Stimulated activated CD4-positive, alpha-beta T cell treated with anti-CD3 and anti-CD28 coated beads, Interleukin-12 subunit alpha, Interleukin-12 subunit beta, amount 100 ng/mL, for 24 hours (primary cell): ENCODE data around the gene PKP2.
A peak's percentile ranks its signal among the peaks of the same experiment; 100 is the strongest.

Experiments used
- DNase-seq, 2 experiments: peaks; one replicate each; pipeline ENCODE4 v3.0.0-alpha.2; 2020; ENCODE audit warnings: low read depth in 2 of 2

Gene PKP2

DNA sequence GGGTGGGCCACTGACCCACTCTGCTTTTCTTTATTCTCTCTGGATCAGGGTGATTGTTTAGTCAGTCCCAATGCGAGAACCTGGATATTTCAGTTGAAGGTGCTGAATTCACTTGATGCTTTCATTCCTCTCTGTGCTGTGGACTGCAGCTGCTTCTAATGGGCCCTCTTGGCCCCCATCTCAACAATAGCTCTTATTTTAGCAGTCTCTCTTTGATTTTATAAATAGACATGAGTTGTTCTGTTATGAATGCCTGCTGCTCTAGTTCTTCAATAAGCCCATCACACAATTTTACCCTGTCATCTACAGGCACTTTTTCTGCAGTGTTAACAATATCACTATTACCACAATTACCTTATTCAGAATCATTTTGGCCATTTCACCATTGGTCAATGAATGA lies 86.7 kb downstream of the PKP2 start:
- DNase-seq, result no peak

DNA sequence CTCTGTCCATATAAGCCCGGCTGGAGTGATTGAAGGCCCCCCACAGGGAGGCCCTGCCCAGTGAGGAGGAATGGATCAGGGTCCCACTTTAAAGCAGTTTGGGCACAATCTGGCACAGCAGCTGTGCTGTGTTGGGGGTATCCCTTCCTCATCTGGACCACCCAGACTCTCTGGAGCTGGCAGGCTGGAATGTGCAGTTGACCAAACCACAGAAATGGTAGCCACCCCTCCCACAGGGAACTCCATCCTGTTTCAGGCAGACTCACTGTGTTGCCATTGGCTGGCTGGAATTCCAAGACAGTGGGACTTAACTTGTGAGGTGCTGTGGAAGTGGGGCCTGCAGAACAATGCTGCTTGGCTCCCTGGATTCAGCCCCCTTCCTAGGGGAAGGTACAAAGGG lies 87.4 kb downstream of the PKP2 start:
- DNase-seq, result no peak

DNA sequence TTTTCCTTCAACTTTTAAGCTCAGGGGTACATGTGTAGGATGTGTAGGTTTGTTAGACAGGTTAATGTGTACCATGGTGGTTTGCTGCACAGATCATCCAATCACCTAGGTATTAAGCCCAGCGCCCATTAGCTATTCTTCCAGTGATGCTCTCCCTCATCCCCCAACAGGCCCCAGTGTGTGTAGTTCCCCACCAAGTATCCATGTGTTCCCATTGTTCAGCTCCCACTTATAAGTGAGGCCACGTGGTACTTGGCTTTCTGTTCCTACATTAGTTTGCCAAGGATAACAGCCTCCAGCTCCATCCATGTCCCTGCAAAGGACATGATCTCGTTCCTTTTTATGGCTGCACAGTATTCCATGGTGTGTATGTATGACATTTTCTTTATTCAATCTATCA lies 92.3 kb downstream of the PKP2 start:
- DNase-seq, result no peak

DNA sequence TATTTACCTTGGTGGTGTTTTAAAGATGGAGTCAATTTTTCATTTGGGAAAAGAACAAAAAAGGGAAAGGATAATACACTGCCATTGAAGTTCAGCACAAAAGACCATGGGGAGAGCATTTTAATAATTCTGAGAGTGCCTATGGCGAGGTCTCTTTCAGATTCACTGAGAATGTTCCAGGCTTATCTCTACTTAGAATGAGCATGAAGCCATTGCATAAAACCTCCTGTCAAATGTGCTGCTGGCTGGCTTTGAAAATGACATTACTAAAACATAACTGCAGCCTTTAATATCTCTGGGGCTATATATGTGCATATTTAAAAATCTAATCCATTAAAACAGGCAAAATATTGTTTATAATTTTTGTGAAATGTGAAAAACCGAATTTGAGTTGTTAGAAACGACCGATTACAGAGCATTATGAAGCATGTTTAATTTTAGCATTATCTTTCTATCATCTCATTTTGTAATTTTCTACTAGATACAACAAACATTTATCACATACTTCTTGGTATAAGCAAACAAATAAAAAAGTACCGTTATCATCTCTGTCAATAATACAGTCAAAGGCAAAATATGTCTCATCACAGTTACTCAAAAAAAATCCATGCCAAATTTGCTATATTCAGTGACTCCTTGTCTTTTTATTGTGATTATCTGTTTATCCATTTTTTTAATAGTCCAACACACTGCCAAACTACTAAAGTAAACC lies 95.2 kb downstream of the PKP2 start:
- DNase-seq, result no peak

- DNase-seq, result no peak
Observed at GRCh38 chr12:32794281-32794680, 102.3 kb downstream of the PKP2 start.

GRCh38 chr12:32789916-32790315 lies 106.7 kb downstream of the PKP2 start:
- no peak for DNase-seq

GRCh38 chr12:32789446-32789845 lies 107.1 kb downstream of the PKP2 start:
- no peak for DNase-seq

DNA sequence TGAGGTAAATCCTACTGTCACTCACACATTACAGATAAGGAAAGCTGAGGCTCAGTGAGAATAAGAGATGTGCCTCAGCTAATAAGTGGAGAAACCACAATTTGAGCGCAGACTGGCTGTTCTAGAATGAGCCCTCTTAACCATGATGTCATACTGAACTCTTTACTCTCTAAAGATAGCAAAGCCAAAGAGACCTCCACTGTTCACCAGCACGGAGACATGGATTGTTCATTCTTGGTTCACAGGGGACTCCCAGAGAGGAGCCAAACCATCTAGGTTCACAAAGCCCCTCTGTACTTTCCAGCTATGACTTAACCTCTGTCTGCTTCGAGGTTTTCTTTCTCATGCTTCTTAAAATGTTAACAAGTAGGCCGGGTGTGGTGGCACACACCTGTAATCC lies 108.2 kb downstream of the PKP2 start:
- no peak for DNase-seq

DNA sequence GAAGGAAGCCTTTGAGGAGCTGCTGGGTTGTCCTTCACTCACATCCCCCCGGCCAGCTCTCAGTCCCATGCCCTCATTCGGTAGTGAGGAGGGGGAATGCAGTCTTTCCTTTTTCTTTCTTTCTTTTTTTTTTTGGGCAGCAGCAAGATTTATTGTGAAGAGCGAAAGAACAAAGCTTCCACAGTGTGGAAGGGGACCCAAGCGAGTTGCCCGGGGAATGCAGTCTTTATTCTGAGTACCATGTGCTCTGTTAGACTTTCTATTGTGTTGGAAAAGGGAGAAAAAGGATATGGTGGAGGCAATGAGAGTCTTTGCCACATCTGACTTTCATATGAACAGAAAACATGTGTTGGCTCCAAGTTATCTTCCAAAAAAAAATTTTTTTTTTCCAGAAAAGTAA lies 111.0 kb downstream of the PKP2 start:
- no peak for DNase-seq

DNA sequence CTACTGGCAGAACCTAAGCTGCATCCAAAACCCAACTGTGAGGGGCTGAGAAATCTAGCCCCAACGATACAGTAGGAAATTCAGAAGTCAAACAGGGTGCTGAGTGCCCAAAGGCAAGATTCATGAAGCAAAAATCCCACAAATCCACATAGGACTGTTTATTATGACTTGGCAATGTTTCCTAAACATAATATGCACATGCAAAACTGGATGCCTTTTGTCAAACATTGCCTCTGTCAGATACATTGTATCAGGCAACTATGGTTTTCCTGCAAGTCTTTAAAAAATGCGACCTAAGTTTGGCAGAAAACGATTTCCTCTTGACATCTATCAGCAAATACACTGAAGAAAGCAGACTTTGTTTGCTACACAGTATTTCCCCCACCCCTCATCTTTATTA lies 113.5 kb downstream of the PKP2 start:
- no peak for DNase-seq

DNA sequence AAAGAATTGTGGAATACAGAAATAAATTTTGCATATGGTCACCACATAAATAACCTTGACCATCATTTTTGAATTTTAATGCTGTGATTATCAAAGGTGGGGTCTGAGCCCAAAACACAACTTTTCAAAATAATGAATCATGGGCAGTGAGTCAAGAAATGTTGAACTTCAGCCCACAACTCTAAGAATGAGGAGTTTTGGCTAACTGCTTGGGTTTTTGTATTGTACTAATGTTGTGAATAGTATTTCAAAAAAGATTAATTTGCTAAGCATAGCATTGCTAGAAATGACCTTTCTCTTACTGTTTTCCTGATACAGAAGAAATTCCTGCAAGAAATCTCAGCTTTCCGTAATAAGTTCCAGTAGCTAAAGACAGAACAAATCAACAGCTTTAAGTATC lies 116.5 kb downstream of the PKP2 start:
- DNase-seq, result no peak

- no peak for DNase-seq
Observed at GRCh38 chr12:32777691-32778175, 118.8 kb downstream of the PKP2 start.

DNA sequence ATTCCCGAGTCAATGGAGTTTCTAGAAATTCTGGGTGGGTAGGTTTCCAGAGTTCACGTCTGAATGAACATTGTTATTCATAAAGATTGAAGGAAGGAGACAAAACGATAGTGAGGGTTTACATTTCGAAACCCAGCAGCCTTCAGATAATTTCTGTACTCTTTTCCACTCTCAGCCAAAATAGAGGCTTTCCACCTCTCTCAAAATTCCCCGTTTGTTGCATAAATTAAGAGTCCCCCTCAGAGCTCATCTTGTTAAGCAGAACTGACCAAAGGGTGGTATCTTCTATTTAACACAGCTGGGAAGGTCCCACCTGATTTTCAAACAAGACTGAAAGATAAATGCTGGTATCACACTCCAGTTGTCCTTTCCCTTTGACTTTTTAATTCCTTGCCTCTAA lies 119.4 kb downstream of the PKP2 start:
- no peak for DNase-seq

DNA sequence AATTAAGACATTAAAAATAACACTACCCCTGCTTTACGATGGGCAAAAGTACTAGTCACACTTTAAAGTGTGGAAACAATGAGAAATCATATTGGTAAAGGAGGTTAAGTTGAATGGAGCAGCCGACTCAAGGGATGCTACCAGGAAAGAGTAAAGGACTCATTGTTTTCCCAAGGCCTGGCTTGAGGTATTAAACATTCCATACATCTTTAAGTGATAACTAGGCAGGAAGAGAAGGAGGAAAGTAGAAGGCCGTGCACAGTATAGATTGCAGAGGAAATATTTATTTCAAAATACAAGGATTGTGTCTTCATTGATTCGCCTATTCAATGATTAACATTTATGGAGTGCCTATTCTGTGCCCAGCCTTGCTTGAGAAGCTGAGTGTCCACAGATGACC lies 120.3 kb downstream of the PKP2 start:
- DNase-seq, result no peak

DNA sequence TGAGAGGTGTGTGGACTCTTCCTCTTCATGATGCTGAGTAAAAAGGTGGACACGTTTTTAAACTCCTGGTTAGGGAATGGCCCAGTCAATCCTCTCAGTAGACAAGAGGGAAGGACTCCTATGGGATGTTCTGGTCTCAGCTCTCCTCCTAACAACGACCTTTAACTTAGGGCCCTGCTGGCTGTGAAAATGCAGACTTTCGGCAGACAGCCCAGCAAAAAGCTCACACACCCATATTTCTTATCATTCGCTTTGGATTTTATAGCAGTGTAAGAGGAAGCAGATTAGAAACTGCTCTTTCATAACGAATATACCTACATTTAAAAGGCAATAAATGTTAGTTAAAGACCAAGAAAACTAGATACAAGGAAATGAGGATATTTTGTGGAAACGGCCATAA lies 122.9 kb downstream of the PKP2 start:
- DNase-seq, result no peak

DNA sequence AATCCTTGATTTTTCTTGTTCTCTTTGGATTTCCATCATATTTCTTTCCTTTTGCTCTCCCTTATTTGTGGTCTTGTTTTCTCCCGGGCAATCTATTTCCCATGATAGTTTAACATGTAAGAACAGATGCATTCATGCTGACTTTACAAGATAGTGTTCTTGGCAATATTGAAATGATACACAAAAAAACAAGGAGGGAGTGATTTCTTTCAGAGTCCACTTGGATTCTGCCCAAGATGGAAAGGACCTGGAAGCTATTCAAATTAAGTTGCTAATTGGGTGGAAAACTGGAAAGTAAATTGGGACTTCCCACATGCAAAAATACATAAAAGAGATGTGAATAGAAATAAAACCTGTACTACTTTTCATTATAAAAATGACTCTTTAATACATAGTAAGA lies 126.4 kb downstream of the PKP2 start:
- DNase-seq, result no peak

DNA sequence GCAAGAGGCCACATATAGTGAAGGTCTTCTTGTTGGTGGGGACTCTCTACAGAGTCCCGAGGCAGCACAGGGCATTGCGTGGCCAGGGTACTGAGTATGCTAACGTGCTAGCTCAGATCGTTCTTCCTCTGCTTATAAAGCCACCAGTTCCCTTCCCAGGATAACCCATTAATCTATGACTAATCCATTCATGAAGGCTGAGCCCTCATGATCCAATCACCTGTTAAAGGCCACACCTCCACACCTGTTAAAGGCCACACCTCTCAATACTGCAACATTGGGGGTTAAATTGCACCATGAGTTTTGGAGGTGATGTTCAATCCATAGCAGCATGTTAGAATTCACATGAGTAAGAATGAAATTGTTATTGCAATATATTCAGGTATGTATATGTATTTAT lies 128.1 kb downstream of the PKP2 start:
- DNase-seq, result no peak

- no peak for DNase-seq
Observed at GRCh38 chr12:32765906-32766305, 130.7 kb downstream of the PKP2 start.

- no peak for DNase-seq
Observed at GRCh38 chr12:32761716-32762115, 134.9 kb downstream of the PKP2 start.

DNA sequence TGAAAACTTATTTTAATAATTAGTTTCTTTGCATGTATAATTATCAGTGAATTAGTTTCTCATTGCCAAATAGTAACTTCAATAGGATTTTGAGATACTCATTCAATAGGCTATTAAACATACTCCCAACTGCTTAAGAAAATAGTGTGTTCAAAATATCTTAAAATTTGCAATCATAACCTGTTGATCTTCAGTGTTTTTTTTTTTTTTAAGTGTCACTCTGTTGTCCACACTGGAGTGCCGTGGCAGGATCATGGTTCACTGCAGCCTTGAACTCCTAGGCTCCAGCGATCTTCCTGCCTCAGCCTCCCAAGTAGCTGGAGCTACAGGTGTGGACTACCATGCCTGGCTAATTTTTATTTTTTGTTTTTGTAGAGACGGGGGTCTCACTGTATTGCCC lies 139.4 kb downstream of the PKP2 start:
- DNase-seq, result no peak

DNA sequence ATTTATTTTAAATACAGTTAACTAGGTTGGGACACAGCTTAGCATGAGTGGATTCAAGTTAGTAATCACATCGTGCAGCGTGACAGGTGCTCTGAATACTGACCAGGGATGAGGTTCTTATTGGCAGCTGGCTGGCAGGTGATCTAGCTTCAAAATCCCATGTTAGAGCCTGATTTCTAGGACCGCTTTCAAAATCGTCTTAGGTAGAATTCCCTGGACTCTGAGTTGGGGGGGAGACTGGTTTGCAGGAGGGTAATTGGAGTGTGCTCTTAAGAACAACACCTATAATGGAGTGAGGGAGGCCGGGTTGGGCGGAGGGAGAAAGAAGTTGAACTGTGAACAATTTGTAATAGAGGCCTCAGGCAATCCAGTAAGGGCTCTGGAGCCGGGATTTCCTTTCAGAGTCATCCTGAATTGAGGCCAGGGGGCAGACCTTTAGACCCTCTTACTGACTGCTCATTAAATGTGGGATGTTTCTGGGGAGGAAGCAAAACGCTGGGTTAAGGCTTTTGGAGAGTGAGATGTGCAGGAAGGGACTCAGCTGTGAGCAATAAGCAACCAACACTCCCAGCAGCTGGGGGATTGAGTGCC lies 140.0 kb downstream of the PKP2 start:
- DNase-seq, result no peak

DNA sequence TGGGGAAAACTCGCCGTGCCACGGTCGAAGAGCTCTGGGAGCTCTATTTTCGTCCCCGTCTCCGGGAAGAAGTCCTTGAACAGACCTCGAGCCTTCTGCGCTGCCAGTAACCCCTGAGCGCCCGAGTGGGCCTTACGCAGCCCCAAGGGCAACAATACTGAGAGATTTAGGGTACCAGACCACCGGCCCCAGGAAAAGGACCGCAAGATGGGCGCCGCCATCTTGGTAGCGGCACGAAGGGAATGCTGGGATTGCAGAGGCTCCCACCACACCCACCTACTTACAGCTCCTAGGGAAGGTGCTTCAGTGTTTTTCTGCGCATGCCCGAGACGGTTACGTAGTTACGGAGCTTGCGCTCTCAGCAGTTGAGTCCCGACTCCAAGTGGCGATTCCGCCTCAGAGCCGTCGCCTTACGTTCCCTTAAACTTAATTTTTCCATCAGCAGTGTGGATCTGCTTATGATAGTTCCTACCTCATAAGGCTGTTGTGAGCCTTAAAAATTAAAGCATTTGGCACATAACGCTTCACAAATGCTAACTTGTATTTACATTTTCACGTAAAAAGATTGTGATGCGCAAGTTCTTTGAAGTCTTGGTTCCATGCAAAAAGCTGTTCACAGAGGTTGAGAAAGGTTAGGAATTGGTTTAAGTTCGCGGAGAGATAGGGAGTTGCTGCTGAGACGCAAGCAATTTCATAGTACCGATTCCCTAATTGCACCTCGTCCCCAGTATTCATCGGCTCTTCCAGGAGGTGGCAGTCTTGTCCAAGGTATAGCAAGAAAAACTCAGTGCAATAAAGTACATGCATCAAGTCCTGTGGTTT lies 140.7 kb downstream of the PKP2 start, which contains the start of gene YARS2:
TSS of gene YARS2 (minus strand) at position 244 of the 822 bp plus-strand sequence. CDS start at position 221, 23 bp downstream.
- DNase-seq, result peak; percentile 80 to 84
